Peyer's patch (tissue), 4 donors: ENCODE data around the gene RFXANK.

Source experiments
- POLR2A ChIP-seq, 2 donors: fragments of 450-650 bp; IDR thresholded peaks; one replicate each; pipeline ENCODE4 v1.5.1; 2017; ENCODE audit warnings: antibody characterized with exemption in 2 of 2, mild to moderate bottlenecking in 2 of 2, moderate library complexity in 2 of 2
- TF ChIP-seq, protein P1 (sequence below), 6 experiments: fragments of 450-650 bp in 4 of 6; fragments of 200-600 bp in 2 of 6; sonication (generic) in 1 of 6; IDR thresholded peaks; one replicate each; pipeline ENCODE4 v1.5.1; 2017 to 2019; ENCODE audit warnings: antibody characterized with exemption in 6 of 6, mild to moderate bottlenecking in 3 of 6, moderate library complexity in 1 of 6

DNA sequence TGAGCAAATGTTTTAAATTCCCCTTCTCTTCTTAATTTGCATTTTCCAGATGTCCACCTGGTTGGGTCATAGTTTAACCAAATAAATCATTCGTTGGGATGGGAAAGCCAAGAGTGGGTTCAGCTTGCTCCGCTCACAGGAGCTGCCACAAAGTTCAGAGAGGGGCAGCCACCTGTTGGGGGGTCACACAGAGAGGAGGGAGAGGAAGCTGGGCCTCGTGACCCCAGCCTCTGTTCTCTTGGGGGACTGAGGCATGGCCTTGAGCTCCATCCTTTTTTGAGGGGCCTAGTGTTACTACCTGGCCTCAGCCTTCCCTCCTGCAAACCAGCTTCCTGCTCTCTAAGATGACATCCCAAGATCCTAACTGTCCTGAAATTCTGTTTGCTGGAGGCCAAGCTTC is 24.4 kb upstream of the RFXANK start:
- TF ChIP-seq POLR2A (IDR thresholded peaks at IDR 0.05): no peak
- TF ChIP-seq, protein P1, sequence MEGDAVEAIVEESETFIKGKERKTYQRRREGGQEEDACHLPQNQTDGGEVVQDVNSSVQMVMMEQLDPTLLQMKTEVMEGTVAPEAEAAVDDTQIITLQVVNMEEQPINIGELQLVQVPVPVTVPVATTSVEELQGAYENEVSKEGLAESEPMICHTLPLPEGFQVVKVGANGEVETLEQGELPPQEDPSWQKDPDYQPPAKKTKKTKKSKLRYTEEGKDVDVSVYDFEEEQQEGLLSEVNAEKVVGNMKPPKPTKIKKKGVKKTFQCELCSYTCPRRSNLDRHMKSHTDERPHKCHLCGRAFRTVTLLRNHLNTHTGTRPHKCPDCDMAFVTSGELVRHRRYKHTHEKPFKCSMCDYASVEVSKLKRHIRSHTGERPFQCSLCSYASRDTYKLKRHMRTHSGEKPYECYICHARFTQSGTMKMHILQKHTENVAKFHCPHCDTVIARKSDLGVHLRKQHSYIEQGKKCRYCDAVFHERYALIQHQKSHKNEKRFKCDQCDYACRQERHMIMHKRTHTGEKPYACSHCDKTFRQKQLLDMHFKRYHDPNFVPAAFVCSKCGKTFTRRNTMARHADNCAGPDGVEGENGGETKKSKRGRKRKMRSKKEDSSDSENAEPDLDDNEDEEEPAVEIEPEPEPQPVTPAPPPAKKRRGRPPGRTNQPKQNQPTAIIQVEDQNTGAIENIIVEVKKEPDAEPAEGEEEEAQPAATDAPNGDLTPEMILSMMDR (IDR thresholded peaks at IDR 0.05): no peak
